ENCODE measurements around the gene CBX8. TPM values are rescaled to one million over a fixed set of nuclear protein-coding genes. Genes with fewer than 3 reads are reported as not detected.

The CBX8 gene
- total and polyA plus RNA-seq, 2 of the 13 experiments (the other 11 are each of a cell fraction or from before 2014, with no cell fraction given) = 0.34 to 12.6 TPM

DNA sequence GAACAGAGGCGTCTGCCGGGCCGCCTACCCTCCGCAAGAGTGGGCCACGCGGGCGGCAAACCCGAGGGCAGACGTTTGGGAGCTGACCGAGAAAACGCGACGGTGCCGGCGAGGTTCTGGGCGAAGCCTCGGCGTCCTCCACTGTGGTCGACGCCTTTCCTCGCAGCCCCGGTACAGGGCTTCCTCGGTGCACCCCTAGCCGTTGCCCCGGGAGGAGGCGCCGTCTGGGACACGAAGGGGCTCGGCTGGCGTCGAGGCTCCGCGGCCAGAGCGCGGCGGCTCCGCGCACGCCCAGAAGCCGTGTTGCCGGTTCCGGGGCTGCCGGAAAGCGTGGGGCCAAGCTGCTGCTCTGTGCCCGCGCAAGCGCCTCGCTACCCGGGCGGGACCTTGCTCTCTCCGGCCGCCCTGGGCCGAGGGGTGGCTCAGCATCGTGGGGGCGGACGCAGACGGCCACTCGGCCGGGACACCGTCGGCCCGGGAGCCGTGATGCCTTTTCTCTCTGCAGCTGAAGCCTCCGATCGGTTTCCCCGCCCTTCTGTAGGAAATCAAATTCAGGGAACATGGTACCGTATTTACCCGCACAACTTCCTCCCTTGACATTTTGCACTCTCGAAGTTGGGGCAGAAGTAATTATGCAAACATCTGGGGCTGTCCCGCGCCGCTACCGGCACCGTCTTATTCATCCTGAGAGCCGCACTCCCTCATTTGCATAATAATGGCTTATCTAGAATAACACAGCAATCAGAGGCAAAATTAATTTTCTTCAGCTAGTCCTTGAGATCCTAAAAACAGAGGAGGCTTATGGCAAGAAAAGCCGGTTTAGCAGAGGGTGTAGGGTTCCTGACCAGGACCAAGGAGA, 7.3 kb upstream of the CBX8 start (continued):
- TF ChIP-seq, protein P1, sequence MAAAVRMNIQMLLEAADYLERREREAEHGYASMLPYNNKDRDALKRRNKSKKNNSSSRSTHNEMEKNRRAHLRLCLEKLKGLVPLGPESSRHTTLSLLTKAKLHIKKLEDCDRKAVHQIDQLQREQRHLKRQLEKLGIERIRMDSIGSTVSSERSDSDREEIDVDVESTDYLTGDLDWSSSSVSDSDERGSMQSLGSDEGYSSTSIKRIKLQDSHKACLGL (CRISPR knock-in tag; IDR thresholded peaks at IDR 0.05) = peak; percentile 99
- peak; percentile 78; the same call in 1 of the 2 replicates for TF ChIP-seq ETV6 (CRISPR knock-in tag; conservative IDR thresholded peaks at IDR 0.05)
- TF ChIP-seq, protein P2, sequence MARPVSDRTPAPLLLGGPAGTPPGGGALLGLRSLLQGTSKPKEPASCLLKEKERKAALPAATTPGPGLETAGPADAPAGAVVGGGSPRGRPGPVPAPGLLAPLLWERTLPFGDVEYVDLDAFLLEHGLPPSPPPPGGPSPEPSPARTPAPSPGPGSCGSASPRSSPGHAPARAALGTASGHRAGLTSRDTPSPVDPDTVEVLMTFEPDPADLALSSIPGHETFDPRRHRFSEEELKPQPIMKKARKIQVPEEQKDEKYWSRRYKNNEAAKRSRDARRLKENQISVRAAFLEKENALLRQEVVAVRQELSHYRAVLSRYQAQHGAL (CRISPR knock-in tag; IDR thresholded peaks at IDR 0.05; ENCODE audit: not compliant biosample characterization) = no peak
- TF ChIP-seq, protein P3, sequence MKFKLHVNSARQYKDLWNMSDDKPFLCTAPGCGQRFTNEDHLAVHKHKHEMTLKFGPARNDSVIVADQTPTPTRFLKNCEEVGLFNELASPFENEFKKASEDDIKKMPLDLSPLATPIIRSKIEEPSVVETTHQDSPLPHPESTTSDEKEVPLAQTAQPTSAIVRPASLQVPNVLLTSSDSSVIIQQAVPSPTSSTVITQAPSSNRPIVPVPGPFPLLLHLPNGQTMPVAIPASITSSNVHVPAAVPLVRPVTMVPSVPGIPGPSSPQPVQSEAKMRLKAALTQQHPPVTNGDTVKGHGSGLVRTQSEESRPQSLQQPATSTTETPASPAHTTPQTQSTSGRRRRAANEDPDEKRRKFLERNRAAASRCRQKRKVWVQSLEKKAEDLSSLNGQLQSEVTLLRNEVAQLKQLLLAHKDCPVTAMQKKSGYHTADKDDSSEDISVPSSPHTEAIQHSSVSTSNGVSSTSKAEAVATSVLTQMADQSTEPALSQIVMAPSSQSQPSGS (CRISPR knock-in tag; IDR thresholded peaks at IDR 0.05) = 0 out of 2 replicates have a peak, but pooled peaks have one; percentile 42
- TF ChIP-seq ZNF687 (CRISPR knock-in tag; IDR thresholded peaks at IDR 0.05) = peak; percentile 100
- TF ChIP-seq ZFP36L1 (CRISPR knock-in tag; IDR thresholded peaks at IDR 0.05) = peak; percentile 92; the same call in 1 of the 2 replicates
- no peak for TF ChIP-seq SRSF1 (optimal IDR thresholded peaks at IDR 0.05; ENCODE audit: low read depth, low read length)
- TF ChIP-seq ZNF44 (CRISPR knock-in tag; IDR thresholded peaks at IDR 0.05) = peak; percentile 85; the same call in 1 of the 2 replicates
- no peak for TF ChIP-seq ZNF24 (IDR thresholded peaks at IDR 0.05)
- peak; percentile 89 for TF ChIP-seq ZNF414 (CRISPR knock-in tag; IDR thresholded peaks at IDR 0.05)
- TF ChIP-seq RXRB (CRISPR knock-in tag; IDR thresholded peaks at IDR 0.05; ENCODE audit: borderline replicate concordance) = 0 out of 2 replicates have a peak, but pooled peaks have one; percentile 8

Measured in HepG2 (cell line).